ENCODE measurements around the gene BMERB1. TPM values are rescaled to one million over a fixed set of nuclear protein-coding genes. Genes with fewer than 3 reads are reported as not detected.

BMERB1 gene
- total and polyA plus RNA-seq, 7 experiments from 2014 or later, result 0.51 to 8.2 (median 2.3) TPM

- no peaks in the 10 kb centered on the region for H3K27me3 ChIP-seq (ENCODE audit: control insufficient read depth in 2 of 2, insufficient read depth in 2 of 2, low read length in 2 of 2)
- ATAC-seq, result no peak
- Mint-ChIP-seq H3K4me1 (peaks cover 0 to 21% (median 0%) of the 10 kb centered on the region in 7 donors), H3K9me3 (no peaks in the 10 kb centered on the region), H3K27ac (no peak overlapping the region), H3K27me3 (no peaks in the 10 kb centered on the region), H3K36me3 (no peaks in the 10 kb centered on the region), H3K4me3 (no peak overlapping the region)
- no peak for DNase-seq
- no peak overlapping the region for H3K27ac ChIP-seq (ENCODE audit: low read depth, low read length)
- no peaks in the 10 kb centered on the region for H3K36me3 ChIP-seq (ENCODE audit: control insufficient read depth in 2 of 3, insufficient read depth in 3 of 3, low read length in 3 of 3)
- POLR2A ChIA-PET, result no interaction called here
- CTCF ChIA-PET, result no interaction called here
- H3K4me3 ChIP-seq (ENCODE audit: low read length), result no peak overlapping the region
- intact Hi-C loops (cut with micrococcal nuclease), result no loop called here
- H3K4me1 ChIP-seq (ENCODE audit: control insufficient read depth in 2 of 2, insufficient read depth in 2 of 2, low read length in 2 of 2), result no peaks in the 10 kb centered on the region
- no peaks in the 10 kb centered on the region for H3K9me3 ChIP-seq (ENCODE audit: control insufficient read depth in 2 of 3, low read length in 3 of 3)
Measured at GRCh38 chr16:15487336-15488284, 53.2 kb downstream of the BMERB1 start.

- H3K27ac Mint-ChIP-seq, result no peak overlapping the region
- H3K36me3 Mint-ChIP-seq, result no peaks in the 10 kb centered on the region
- DNase-seq, result no peak
- no peak for ATAC-seq
- Histone ChIP-seq H3K27ac (ENCODE audit: low read depth, low read length) (no peak overlapping the region), H3K27me3 (ENCODE audit: control insufficient read depth in 2 of 2, insufficient read depth in 2 of 2, low read length in 2 of 2) (no peaks in the 10 kb centered on the region), H3K4me1 (ENCODE audit: control insufficient read depth in 2 of 2, insufficient read depth in 2 of 2, low read length in 2 of 2) (no peaks in the 10 kb centered on the region), H3K36me3 (ENCODE audit: control insufficient read depth in 2 of 3, insufficient read depth in 3 of 3, low read length in 3 of 3) (no peaks in the 10 kb centered on the region), H3K4me3 (ENCODE audit: low read length) (no peak overlapping the region), H3K9me3 (ENCODE audit: control insufficient read depth in 2 of 3, low read length in 3 of 3) (no peaks in the 10 kb centered on the region)
- peaks cover 0 to 20% (median 0%) of the 10 kb centered on the region in 7 donors for H3K4me1 Mint-ChIP-seq
- intact Hi-C loops (cut with micrococcal nuclease), result no loop called here
- no peaks in the 10 kb centered on the region for H3K27me3 Mint-ChIP-seq
- ChIA-PET POLR2A (no interaction called here), CTCF (no interaction called here)
- H3K4me3 Mint-ChIP-seq, result no peak overlapping the region
- no peaks in the 10 kb centered on the region for H3K9me3 Mint-ChIP-seq
Measured at GRCh38 chr16:15489016-15489415, 54.6 kb downstream of the BMERB1 start.

- no peak for ATAC-seq
Measured at GRCh38 chr16:15490123-15490711, 55.8 kb downstream of the BMERB1 start.

GRCh38 chr16:15491411-15491810 is 57.0 kb downstream of the BMERB1 start:
- H3K4me3 ChIP-seq (ENCODE audit: low read length), result no peak overlapping the region
- POLR2A ChIA-PET, result no interaction called here
- no peaks in the 10 kb centered on the region for H3K9me3 ChIP-seq (ENCODE audit: control insufficient read depth in 2 of 3, low read length in 3 of 3)
- no peaks in the 10 kb centered on the region for H3K36me3 Mint-ChIP-seq
- H3K4me1 ChIP-seq (ENCODE audit: control insufficient read depth in 2 of 2, insufficient read depth in 2 of 2, low read length in 2 of 2), result no peaks in the 10 kb centered on the region
- peaks cover 0 to 3% (median 0%) of the 10 kb centered on the region in 11 donors for H3K9me3 Mint-ChIP-seq
- intact Hi-C loops (cut with micrococcal nuclease), result no loop called here
- ATAC-seq, result no peak
- H3K4me1 Mint-ChIP-seq, result peaks cover 0 to 20% (median 0%) of the 10 kb centered on the region in 7 donors
- no peaks in the 10 kb centered on the region for H3K36me3 ChIP-seq (ENCODE audit: control insufficient read depth in 2 of 3, insufficient read depth in 3 of 3, low read length in 3 of 3)
- H3K27ac ChIP-seq (ENCODE audit: low read depth, low read length), result no peak overlapping the region
- H3K4me3 Mint-ChIP-seq, result no peak overlapping the region
- CTCF ChIA-PET, result no interaction called here
- no peaks in the 10 kb centered on the region for H3K27me3 Mint-ChIP-seq
- peak overlapping the region in 1 of 9 donors; percentile 25 for H3K27ac Mint-ChIP-seq
- H3K27me3 ChIP-seq (ENCODE audit: control insufficient read depth in 2 of 2, insufficient read depth in 2 of 2, low read length in 2 of 2), result no peaks in the 10 kb centered on the region
- DNase-seq, result no peak

More at GRCh38 chr16:15490123-15490711, 55.8 kb downstream of the BMERB1 start:
- Histone ChIP-seq H3K9me3 (ENCODE audit: control insufficient read depth in 2 of 3, low read length in 3 of 3) (no peaks in the 10 kb centered on the region), H3K36me3 (ENCODE audit: control insufficient read depth in 2 of 3, insufficient read depth in 3 of 3, low read length in 3 of 3) (no peaks in the 10 kb centered on the region), H3K4me1 (ENCODE audit: control insufficient read depth in 2 of 2, insufficient read depth in 2 of 2, low read length in 2 of 2) (no peaks in the 10 kb centered on the region), H3K4me3 (ENCODE audit: low read length) (no peak overlapping the region), H3K27me3 (ENCODE audit: control insufficient read depth in 2 of 2, insufficient read depth in 2 of 2, low read length in 2 of 2) (no peaks in the 10 kb centered on the region), H3K27ac (ENCODE audit: low read depth, low read length) (no peak overlapping the region)
- ChIA-PET CTCF (no interaction called here), POLR2A (interaction anchor here (0.6 kb wide), 1 partner anchor 43 kb away, joined by 4 read pairs; no protein-coding TSS in a partner anchor)
- Mint-ChIP-seq H3K36me3 (no peaks in the 10 kb centered on the region), H3K4me1 (peaks cover 0 to 20% (median 0%) of the 10 kb centered on the region in 7 donors), H3K27ac (peak overlapping the region in 1 of 9 donors; percentile 46), H3K4me3 (no peak overlapping the region), H3K27me3 (no peaks in the 10 kb centered on the region), H3K9me3 (no peaks in the 10 kb centered on the region)
- DNase-seq, result no peak
- intact Hi-C loops (cut with micrococcal nuclease), result no loop called here

GRCh38 chr16:15492091-15492740 is 57.8 kb downstream of the BMERB1 start:
- Mint-ChIP-seq H3K9me3 (peaks cover 0 to 3% (median 0%) of the 10 kb centered on the region in 11 donors), H3K27me3 (no peaks in the 10 kb centered on the region), H3K36me3 (no peaks in the 10 kb centered on the region), H3K27ac (peak overlapping the region in 1 of 9 donors; percentile 25), H3K4me3 (no peak overlapping the region), H3K4me1 (peaks cover 0 to 20% (median 0%) of the 10 kb centered on the region in 7 donors)
- DNase-seq, result no peak
- intact Hi-C loops (cut with micrococcal nuclease), result no loop called here
- no peaks in the 10 kb centered on the region for H3K9me3 ChIP-seq (ENCODE audit: control insufficient read depth in 2 of 3, low read length in 3 of 3)
- H3K36me3 ChIP-seq (ENCODE audit: control insufficient read depth in 2 of 3, insufficient read depth in 3 of 3, low read length in 3 of 3), result no peaks in the 10 kb centered on the region
- H3K27me3 ChIP-seq (ENCODE audit: control insufficient read depth in 2 of 2, insufficient read depth in 2 of 2, low read length in 2 of 2), result no peaks in the 10 kb centered on the region
- H3K27ac ChIP-seq (ENCODE audit: low read depth, low read length), result no peak overlapping the region
- POLR2A ChIA-PET, result no interaction called here
- ATAC-seq, result no peak
- CTCF ChIA-PET, result no interaction called here
- no peaks in the 10 kb centered on the region for H3K4me1 ChIP-seq (ENCODE audit: control insufficient read depth in 2 of 2, insufficient read depth in 2 of 2, low read length in 2 of 2)
- H3K4me3 ChIP-seq (ENCODE audit: low read length), result no peak overlapping the region

GRCh38 chr16:15493466-15494180 is 59.2 kb downstream of the BMERB1 start:
- DNase-seq, result no peak
- no peaks in the 10 kb centered on the region for H3K27me3 Mint-ChIP-seq
- intact Hi-C loops (cut with micrococcal nuclease), result no loop called here
- H3K36me3 Mint-ChIP-seq, result no peaks in the 10 kb centered on the region
- Histone ChIP-seq H3K27ac (ENCODE audit: low read depth, low read length) (no peak overlapping the region), H3K9me3 (ENCODE audit: control insufficient read depth in 2 of 3, low read length in 3 of 3) (no peaks in the 10 kb centered on the region), H3K4me3 (ENCODE audit: low read length) (no peak overlapping the region), H3K4me1 (ENCODE audit: control insufficient read depth in 2 of 2, insufficient read depth in 2 of 2, low read length in 2 of 2) (no peaks in the 10 kb centered on the region), H3K27me3 (ENCODE audit: control insufficient read depth in 2 of 2, insufficient read depth in 2 of 2, low read length in 2 of 2) (no peaks in the 10 kb centered on the region), H3K36me3 (ENCODE audit: control insufficient read depth in 2 of 3, insufficient read depth in 3 of 3, low read length in 3 of 3) (no peaks in the 10 kb centered on the region)
- no peak overlapping the region for H3K4me3 Mint-ChIP-seq
- ChIA-PET CTCF (no interaction called here), POLR2A (no interaction called here)
- H3K27ac Mint-ChIP-seq, result no peak overlapping the region
- H3K4me1 Mint-ChIP-seq, result peaks cover 0 to 20% (median 0%) of the 10 kb centered on the region in 7 donors
- no peak for ATAC-seq
- H3K9me3 Mint-ChIP-seq, result peaks cover 0 to 3% (median 0%) of the 10 kb centered on the region in 11 donors

Measured in naive thymus-derived CD4-positive, alpha-beta T cell (primary cell).